B cell (primary cell): ENCODE measurements around the gene ARHGEF39. TPM values are rescaled to one million over a fixed set of nuclear protein-coding genes. Genes with fewer than 3 reads are reported as not detected.

Experiments used
- ATAC-seq: fragments of 200-7000 bp; cut with Tn5 transposase; one replicate; pipeline ENCODE4 v1.10.0; 2021; ENCODE audit warnings: low read depth, mild to moderate bottlenecking, moderate number of reproducible peaks, moderate library complexity
- CTCF ChIA-PET: fragments of 350-600 bp; sonication (Branson Sonifier 250); formaldehyde crosslinking; loops from one replicate; lab custom pipeline; 2021; ENCODE audit warnings: antibody characterized with exemption, inconsistent platforms; lab: Charles Lee
- POLR2A ChIA-PET: fragments of 350-600 bp; sonication (Branson Sonifier 250); formaldehyde crosslinking; loops from one replicate; lab custom pipeline; 2021; ENCODE audit warnings: antibody characterized with exemption; lab: Charles Lee
- DNase-seq: peaks from one replicate; pipeline ENCODE4 v3.0.0; 2013
- H2AFZ ChIP-seq: 2 replicates; pipeline ENCODE4 v1.6.1; 2012; ENCODE audit warnings: mild to moderate bottlenecking, low read depth, low read length; ENCODE audit not compliant: insufficient read depth, poor library complexity, severe bottlenecking
- H3K27ac ChIP-seq, 2 donors: 1 replicate in 1 of 2; 2 replicates in 1 of 2; pipeline ENCODE4 v1.5.1; 2012 to 2013; ENCODE audit warnings: low read length in 2 of 2, mild to moderate bottlenecking in 2 of 2, moderate library complexity in 1 of 2
- H3K27me3 ChIP-seq, 4 experiments: fragments of 200-600 bp in 1 of 4; sonication (generic) in 1 of 4; replicated peaks in 1 of 4; 1 replicate in 2 of 4; 2 replicates in 2 of 4; pipeline versions ENCODE4 v1.6.1 to v1.7.0; 2013 to 2016; ENCODE audit warnings: low read length in 3 of 4, mild to moderate bottlenecking in 2 of 4, mixed read lengths in 1 of 4, moderate library complexity in 1 of 4; ENCODE audit not compliant: insufficient read depth in 4 of 4, control insufficient read depth in 3 of 4; ENCODE audit errors: control extremely low read depth in 1 of 4
- H3K36me3 ChIP-seq, 2 experiments: replicated peaks in 1 of 2; 1 replicate in 1 of 2; 2 replicates in 1 of 2; pipeline versions ENCODE4 v1.6.1 to v1.7.1; 2013; ENCODE audit warnings: low read length in 1 of 2; ENCODE audit not compliant: insufficient read depth in 2 of 2, control insufficient read depth in 1 of 2; ENCODE audit errors: control extremely low read depth in 1 of 2, extremely low read depth in 1 of 2
- H3K4me1 ChIP-seq, 2 donors: fragments of 200-600 bp in 1 of 2; sonication (generic) in 1 of 2; 1 replicate in 1 of 2; 2 replicates in 1 of 2; pipeline versions ENCODE4 v1.5.1 to v1.6.1; 2013 to 2017; ENCODE audit warnings: low read length in 2 of 2; ENCODE audit not compliant: control insufficient read depth in 2 of 2, insufficient read depth in 2 of 2
- H3K4me2 ChIP-seq: replicated peaks from 2 replicates; pipeline ENCODE3; 2012; ENCODE audit warnings: mild to moderate bottlenecking, low read depth, low read length; ENCODE audit not compliant: poor library complexity, severe bottlenecking
- H3K4me3 ChIP-seq, 5 experiments: fragments of 200-600 bp in 1 of 5; sonication (generic) in 1 of 5; 1 replicate in 3 of 5; 2 replicates in 2 of 5; pipeline versions ENCODE4 v1.5.1 to v1.7.0; 2011 to 2016; ENCODE audit warnings: low read length in 4 of 5, mild to moderate bottlenecking in 4 of 5, low read depth in 2 of 5, control low read depth in 1 of 5, moderate library complexity in 1 of 5; ENCODE audit not compliant: insufficient read depth in 1 of 5; ENCODE audit errors: control extremely low read depth in 1 of 5, extremely low read depth in 1 of 5
- H3K79me2 ChIP-seq: fragments of 200-600 bp; sonication (generic); one replicate; pipeline ENCODE4 v1.6.0; 2016; ENCODE audit warnings: low read length; ENCODE audit not compliant: control insufficient read depth, insufficient read depth
- H3K9ac ChIP-seq: fragments of 200-600 bp; sonication (generic); 2 replicates; pipeline ENCODE4 v1.6.1; 2017; ENCODE audit warnings: mild to moderate bottlenecking, low read length, moderate library complexity
- H3K9me3 ChIP-seq, 3 donors: one replicate each; pipeline versions ENCODE4 v1.6.1 to v1.7.1; 2013; ENCODE audit warnings: low read length in 2 of 3; ENCODE audit not compliant: control insufficient read depth in 2 of 3, insufficient read depth in 1 of 3; ENCODE audit errors: control extremely low read depth in 1 of 3
- H4K20me1 ChIP-seq: 2 replicates; pipeline ENCODE4 v1.6.0; 2012; ENCODE audit warnings: mild to moderate bottlenecking, low read length; ENCODE audit not compliant: insufficient read depth, control insufficient read depth, poor library complexity, severe bottlenecking
- H3K27ac Mint-ChIP-seq: one replicate; pipeline ENCODE4 v1.8.0; 2021; ENCODE audit warnings: mixed read lengths
- H3K27me3 Mint-ChIP-seq: one replicate; pipeline ENCODE4 v1.8.0; 2021; ENCODE audit warnings: mixed read lengths
- H3K4me1 Mint-ChIP-seq: one replicate; pipeline ENCODE4 v1.8.0; 2021; ENCODE audit warnings: mixed read lengths
- H3K4me3 Mint-ChIP-seq: one replicate; pipeline ENCODE4 v1.8.0; 2021; ENCODE audit warnings: mixed read lengths
- H3K9me3 Mint-ChIP-seq: one replicate; pipeline ENCODE4 v1.8.0; 2022; ENCODE audit warnings: mixed read lengths; ENCODE audit not compliant: insufficient read depth
- CTCF ChIP-seq: fragments of 200-600 bp; IDR thresholded peaks from one replicate; pipeline ENCODE4 v1.8.0; 2022; ENCODE audit warnings: antibody characterized with exemption, mild to moderate bottlenecking
- EZH2 ChIP-seq: IDR thresholded peaks from 2 replicates; pipeline ENCODE4 v1.6.1; 2012; ENCODE audit warnings: borderline replicate concordance, low read depth, mild to moderate bottlenecking, moderate library complexity, low read length; ENCODE audit not compliant: insufficient read depth, poor library complexity, severe bottlenecking
- WGBS: methylation state at CpG from one replicate; pipeline ENCODE4 v1.1.5; 2013; ENCODE audit warnings: missing lambda C conversion rate; ENCODE audit not compliant: insufficient coverage; 5-methylcytosine and 5-hydroxymethylcytosine counted together
- intact Hi-C: fragments of 100-400 bp; cut with micrococcal nuclease; formaldehyde crosslinking; loops from one replicate; pipeline ENCODE4 v1.10.0; 2022
- polyA plus RNA-seq: library from polyadenylated mRNA; depleted of rRNA; stranded (reverse); fragments of >200 nt; gene quantifications from 2 replicates; pipeline ENCODE4 v1.2.3, GENCODE V29; 2012
- total RNA-seq, 2 donors: library from RNA; stranded (reverse); fragments of 120-200 nt in 1 of 2; gene quantifications; 1 replicate in 1 of 2; 2 replicates in 1 of 2; pipeline versions ENCODE4 v1.2.3 to v1.2.4, GENCODE V29; 2013 to 2022

Gene ARHGEF39
- total and polyA plus RNA-seq, 2 donors (not counting 1 experiment from before 2014, with no cell fraction given) = 0.40 to 0.62 TPM

- Histone ChIP-seq H3K4me1 (peaks cover 0 to 1% of the 10 kb centered on the region in 2 donors), H4K20me1 (peaks cover 22% of the 10 kb centered on the region), H3K36me3 (peaks cover 8 to 91% of the 10 kb centered on the region in 2 experiments), H2AFZ (no peak overlapping the region), H3K4me3 (no peak overlapping the region), H3K27me3 (no peaks in the 10 kb centered on the region), H3K79me2 (peaks cover 47% of the 10 kb centered on the region), H3K27ac (no peak overlapping the region), H3K9me3 (no peaks in the 10 kb centered on the region), H3K9ac (no peak overlapping the region), H3K4me2 (no peak overlapping the region)
- ChIA-PET CTCF (interaction anchor here (1.2 to 20.4 kb wide), 2 partner anchors 18 to 19 kb away, joined by 3 to 195 read pairs; partner anchors contain the start of genes TLN1 and TPM2), POLR2A (no interaction called here)
- Mint-ChIP-seq H3K4me3 (no peak overlapping the region), H3K27me3 (no peaks in the 10 kb centered on the region), H3K27ac (no peak overlapping the region), H3K9me3 (no peaks in the 10 kb centered on the region), H3K4me1 (peaks cover 3% of the 10 kb centered on the region)
- TF ChIP-seq CTCF = no peak
- TF ChIP-seq EZH2 = no peak
- no peak for ATAC-seq
- intact Hi-C loops = no loop called here
- no peak for DNase-seq
- WGBS = 96% methylated on average over 9 of the region's 11 CpGs
Observed at GRCh38 chr9:35712762-35713400, 47.9 kb upstream of the ARHGEF39 start.
